A549 treated with GW870086 at 1 μM for 4 hours (cell line): Measurements from ENCODE around the gene SRBD1. TPM values are rescaled to one million over a fixed set of nuclear protein-coding genes. Genes with fewer than 3 reads are reported as not detected.

Experiments
- total RNA-seq: library from RNA; stranded (reverse); fragments of 200-300 nt; extraction: Qiagen RNA extraction; gene quantifications from 5 replicates; pipeline ENCODE4 v1.2.3, GENCODE V29; 2022; ENCODE audit warnings: low read depth

SRBD1 gene, protein sequence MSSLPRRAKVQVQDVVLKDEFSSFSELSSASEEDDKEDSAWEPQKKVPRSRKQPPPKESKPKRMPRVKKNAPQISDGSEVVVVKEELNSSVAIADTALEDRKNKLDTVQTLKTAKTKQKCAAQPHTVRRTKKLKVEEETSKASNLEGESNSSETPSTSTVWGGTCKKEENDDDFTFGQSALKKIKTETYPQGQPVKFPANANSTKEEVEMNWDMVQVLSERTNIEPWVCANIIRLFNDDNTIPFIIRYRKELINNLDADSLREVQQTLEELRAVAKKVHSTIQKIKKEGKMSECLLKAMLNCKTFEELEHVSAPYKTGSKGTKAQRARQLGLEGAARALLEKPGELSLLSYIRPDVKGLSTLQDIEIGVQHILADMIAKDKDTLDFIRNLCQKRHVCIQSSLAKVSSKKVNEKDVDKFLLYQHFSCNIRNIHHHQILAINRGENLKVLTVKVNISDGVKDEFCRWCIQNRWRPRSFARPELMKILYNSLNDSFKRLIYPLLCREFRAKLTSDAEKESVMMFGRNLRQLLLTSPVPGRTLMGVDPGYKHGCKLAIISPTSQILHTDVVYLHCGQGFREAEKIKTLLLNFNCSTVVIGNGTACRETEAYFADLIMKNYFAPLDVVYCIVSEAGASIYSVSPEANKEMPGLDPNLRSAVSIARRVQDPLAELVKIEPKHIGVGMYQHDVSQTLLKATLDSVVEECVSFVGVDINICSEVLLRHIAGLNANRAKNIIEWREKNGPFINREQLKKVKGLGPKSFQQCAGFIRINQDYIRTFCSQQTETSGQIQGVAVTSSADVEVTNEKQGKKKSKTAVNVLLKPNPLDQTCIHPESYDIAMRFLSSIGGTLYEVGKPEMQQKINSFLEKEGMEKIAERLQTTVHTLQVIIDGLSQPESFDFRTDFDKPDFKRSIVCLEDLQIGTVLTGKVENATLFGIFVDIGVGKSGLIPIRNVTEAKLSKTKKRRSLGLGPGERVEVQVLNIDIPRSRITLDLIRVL
- 7.8 to 9.0 TPM (median 8.4 TPM) in 5 replicates for total RNA-seq

DNA sequence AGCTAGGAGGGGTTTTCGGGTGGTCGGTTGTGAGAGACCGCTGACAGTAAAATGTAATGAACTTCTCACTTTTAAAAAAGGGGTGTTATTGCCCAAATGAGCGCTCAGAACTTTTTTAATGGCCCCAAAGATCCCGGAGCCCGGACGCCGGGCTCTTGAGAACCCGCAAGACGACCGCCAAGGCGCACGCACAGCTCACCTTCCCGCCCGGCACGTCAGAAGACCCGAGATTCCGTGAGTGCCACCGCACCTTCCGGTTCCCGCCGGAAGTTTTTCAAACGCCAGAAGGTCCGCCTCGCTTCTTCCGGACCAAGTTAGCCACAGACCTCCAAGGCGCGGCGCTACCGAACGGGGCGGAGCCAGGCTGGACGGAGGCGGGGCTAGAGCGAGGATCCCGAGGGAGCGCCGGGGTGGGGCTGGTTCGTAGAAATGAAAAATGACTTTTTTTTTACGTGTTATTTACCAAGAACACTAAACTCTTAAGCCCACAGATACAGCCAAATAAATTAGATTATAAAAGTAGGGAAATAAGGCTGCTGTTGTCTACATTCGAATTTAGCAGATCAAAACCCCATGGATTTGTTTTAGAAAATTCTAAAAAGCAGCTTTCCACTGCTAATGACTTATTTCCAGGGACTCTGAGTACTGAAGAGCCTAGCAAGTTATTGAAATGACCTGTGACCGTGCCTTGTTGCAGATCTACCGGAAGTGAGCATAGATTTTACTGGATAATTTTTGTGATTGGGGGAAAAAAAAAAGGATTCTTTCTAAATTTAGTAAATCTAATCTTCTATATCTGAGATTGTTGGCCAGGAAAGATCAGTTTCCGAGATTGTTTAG is at the start of gene SRBD1:
TSS of gene SRBD1 (minus strand) at position 248 of the 840 bp plus-strand sequence. CDS start 5,826 bp downstream, outside the sequence.

DNA sequence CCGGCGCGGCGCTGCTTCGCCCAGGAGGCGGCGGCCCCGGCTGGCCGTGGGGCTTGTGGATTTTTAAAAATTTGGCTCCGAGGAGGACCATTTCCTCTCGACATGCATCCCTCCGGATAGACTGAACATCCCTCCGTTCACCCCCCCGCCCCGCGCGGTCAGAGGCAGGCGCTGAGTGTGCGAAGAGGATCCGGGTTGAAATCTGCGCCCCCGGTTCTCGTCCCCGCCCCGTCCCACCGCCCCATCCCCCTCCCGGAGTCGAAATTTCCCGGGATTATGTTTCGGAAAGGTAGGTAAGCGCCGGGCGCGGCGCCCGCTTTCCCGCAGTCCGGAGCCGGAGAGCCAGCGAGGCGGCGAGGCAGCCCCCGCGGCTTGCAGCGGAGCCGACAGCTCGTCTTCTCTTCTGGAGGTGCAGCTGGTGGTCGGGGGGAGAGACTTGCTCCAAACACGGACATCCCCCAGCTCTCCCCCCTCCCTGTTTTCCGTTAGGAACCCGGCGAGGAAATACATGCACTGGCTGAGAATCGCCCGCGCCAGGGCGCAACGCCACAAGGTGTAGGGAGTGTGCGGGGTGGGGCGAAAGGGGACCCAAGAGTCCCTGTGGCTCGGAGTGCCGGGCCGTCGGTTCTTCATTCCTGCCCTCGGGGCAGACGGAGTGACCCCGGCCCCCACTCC is 40.5 kb upstream of the SRBD1 start, which contains the start of gene PRKCE:
TSS of gene PRKCE (plus strand) at position 261 of the 675 bp plus-strand sequence.

Other genes starting within 250 kb of the SRBD1 start
- 8.2 to 10.0 TPM (median 8.4 TPM) in 5 replicates for gene PRKCE, start 40.4 kb upstream of the SRBD1 start, total RNA-seq